HCT116 (cell line): Measurements from ENCODE around the gene PCP2. TPM values are rescaled to one million over a fixed set of nuclear protein-coding genes. Genes with fewer than 3 reads are reported as not detected.

Experiments used
- ATAC-seq: fragments of 200-7000 bp; cut with Tn5 transposase; 2 replicates; pipeline ENCODE4 v1.9.1; 2020; ENCODE audit warnings: mild to moderate bottlenecking, moderate library complexity
- BruUV-seq: library from RNA; stranded (reverse); fragments of 400-500 nt; replicated peaks from 2 replicates; lab custom pipeline; 2021; lab: Mats Ljungman, UMichigan
- CTCF ChIA-PET: fragments of 300-600 bp; sonication (Branson Sonifier 250); formaldehyde crosslinking; loops from one replicate; lab custom pipeline; 2021; ENCODE audit warnings: antibody characterized with exemption; lab: Charles Lee
- POLR2A ChIA-PET: fragments of 300-600, 350-600 bp; sonication (Branson Sonifier 250); formaldehyde crosslinking; loops from one replicate; lab custom pipeline; 2021; ENCODE audit warnings: antibody characterized with exemption; lab: Charles Lee
- RAD21 ChIA-PET, 2 experiments: fragments of 300-600 bp; sonication (Branson Sonifier 250); formaldehyde crosslinking; loops; one replicate each; lab custom pipeline; 2023; ENCODE audit warnings: low total read pairs in 2 of 2; ENCODE audit not compliant: uncharacterized antibody in 2 of 2, unreplicated experiment in 2 of 2, low non-redundant PET in 1 of 2; lab: Charles Lee
- DNase-seq: peaks from one replicate; pipeline ENCODE4 v3.0.0-alpha.2; 2010; ENCODE audit warnings: low read depth, low spot score
- H2AFZ ChIP-seq: fragments of 200-600 bp; shearing (Covaris generic), sonication (generic); 2 replicates; pipeline ENCODE4 v1.6.1; 2017; ENCODE audit warnings: low read depth, mixed run types, mixed read lengths, antibody characterized with exemption, low read length; ENCODE audit not compliant: poor library complexity, severe bottlenecking
- H3K27ac ChIP-seq: 2 replicates; pipeline ENCODE4 v1.5.1; 2012; ENCODE audit warnings: low read depth, low read length
- H3K27me3 ChIP-seq: fragments of 200-600 bp; sonication (generic); 2 replicates; pipeline ENCODE4 v1.6.1; 2016; ENCODE audit warnings: mixed run types, low read length, mixed read lengths; ENCODE audit not compliant: insufficient read depth
- H3K36me3 ChIP-seq, 2 experiments: fragments of 200-500 bp in 1 of 2; fragments of 200-600 bp in 1 of 2; sonication (Bioruptor generic) in 1 of 2; sonication (generic) in 1 of 2; 2 replicates each; pipeline versions ENCODE4 v1.5.1 to v1.6.1; 2014 to 2016; ENCODE audit warnings: low read length in 2 of 2, inconsistent platforms in 1 of 2, mixed read lengths in 1 of 2, mixed run types in 1 of 2; ENCODE audit not compliant: insufficient read depth in 2 of 2, control insufficient read depth in 1 of 2
- H3K4me1 ChIP-seq, 2 experiments: fragments of 200-600 bp in 1 of 2; sonication (generic) in 1 of 2; 2 replicates each; pipeline versions ENCODE4 v1.5.1 to v1.6.1; 2012 to 2017; ENCODE audit warnings: low read length in 2 of 2, inconsistent platforms in 1 of 2, mild to moderate bottlenecking in 1 of 2, mixed read lengths in 1 of 2, mixed run types in 1 of 2, moderate library complexity in 1 of 2; ENCODE audit not compliant: insufficient read depth in 2 of 2, control insufficient read depth in 1 of 2
- H3K4me2 ChIP-seq: fragments of 200-600 bp; sonication (generic); 2 replicates; pipeline ENCODE4 v1.6.1; 2017; ENCODE audit warnings: mixed run types, low read length, mixed read lengths
- H3K4me3 ChIP-seq, 2 experiments: fragments of 200-600 bp in 1 of 2; sonication (generic) in 1 of 2; replicated peaks in 1 of 2; 2 replicates each; pipeline ENCODE4 v1.5.1; 2011 to 2016; ENCODE audit warnings: low read length in 2 of 2, control low read depth in 1 of 2, low read depth in 1 of 2, mild to moderate bottlenecking in 1 of 2, mixed read lengths in 1 of 2, mixed run types in 1 of 2
- H3K79me2 ChIP-seq: fragments of 200-600 bp; sonication (generic); 2 replicates; pipeline ENCODE4 v1.6.1; 2017; ENCODE audit warnings: mild to moderate bottlenecking, mixed run types, low read length, moderate library complexity, mixed read lengths; ENCODE audit not compliant: insufficient read depth
- H3K9ac ChIP-seq: fragments of 200-600 bp; sonication (generic); 2 replicates; pipeline ENCODE4 v1.6.1; 2016; ENCODE audit warnings: low read length, mixed read lengths
- H3K9me2 ChIP-seq: fragments of 200-600 bp; sonication (generic), shearing (Covaris generic); 2 replicates; pipeline ENCODE4 v1.6.1; 2017; ENCODE audit warnings: mixed run types, mild to moderate bottlenecking, moderate library complexity; ENCODE audit not compliant: insufficient read depth
- H3K9me3 ChIP-seq, 2 experiments: fragments of 200-500 bp in 1 of 2; fragments of 200-600 bp in 1 of 2; sonication (Bioruptor generic) in 1 of 2; sonication (generic) in 1 of 2; 2 replicates each; pipeline ENCODE4 v1.6.1; 2014 to 2017; ENCODE audit warnings: low read length in 2 of 2, mixed read lengths in 2 of 2, inconsistent platforms in 1 of 2, low read depth in 1 of 2, mild to moderate bottlenecking in 1 of 2, mixed run types in 1 of 2, moderate library complexity in 1 of 2; ENCODE audit not compliant: control insufficient read depth in 1 of 2, insufficient read depth in 1 of 2
- H4K20me1 ChIP-seq: fragments of 200-600 bp; sonication (generic), shearing (Covaris generic); 2 replicates; pipeline ENCODE4 v1.6.1; 2017; ENCODE audit warnings: mixed run types, mild to moderate bottlenecking, moderate library complexity; ENCODE audit not compliant: insufficient read depth
- CBX3 ChIP-seq: IDR thresholded peaks from 2 replicates; pipeline ENCODE4 v1.6.1; 2012; ENCODE audit warnings: low read depth
- EZH2phosphoT487 ChIP-seq: fragments of 200-600 bp; IDR thresholded peaks from 2 replicates; pipeline ENCODE4 v1.6.1; 2018; ENCODE audit warnings: antibody characterized with exemption, borderline replicate concordance
- FOSL1 ChIP-seq: IDR thresholded peaks from 2 replicates; pipeline ENCODE4 v1.6.1; 2012; ENCODE audit warnings: low read depth
- JUND ChIP-seq: IDR thresholded peaks from 2 replicates; pipeline ENCODE4 v1.6.1; 2012
- SP1 ChIP-seq: IDR thresholded peaks from 2 replicates; pipeline ENCODE4 v1.6.1; 2012; ENCODE audit warnings: low read depth
- ZNF274 ChIP-seq: fragments of 200-500 bp; sonication (Bioruptor generic); IDR thresholded peaks from 2 replicates; pipeline ENCODE4 v1.6.1; 2014; ENCODE audit warnings: mild to moderate bottlenecking, low read depth, low read length, inconsistent platforms
- intact Hi-C: fragments of 100-400 bp; cut with micrococcal nuclease; formaldehyde crosslinking; loops from 2 replicates; pipeline ENCODE4 v1.10.0; 2022
- total RNA-seq: library from RNA; stranded (reverse); gene quantifications from one replicate; pipeline ENCODE4 v1.2.1, GENCODE V29; 2021; ENCODE audit not compliant: unreplicated experiment
- TF ChIP-seq, protein P1 (sequence below): IDR thresholded peaks from 2 replicates; pipeline ENCODE4 v1.6.1; 2012; ENCODE audit warnings: low read depth
- TF ChIP-seq, protein P2 (sequence below): IDR thresholded peaks from 2 replicates; pipeline ENCODE4 v1.6.1; 2012

PCP2 gene
- total RNA-seq, 1 experiment from 2014 or later = 0.32 TPM

DNA sequence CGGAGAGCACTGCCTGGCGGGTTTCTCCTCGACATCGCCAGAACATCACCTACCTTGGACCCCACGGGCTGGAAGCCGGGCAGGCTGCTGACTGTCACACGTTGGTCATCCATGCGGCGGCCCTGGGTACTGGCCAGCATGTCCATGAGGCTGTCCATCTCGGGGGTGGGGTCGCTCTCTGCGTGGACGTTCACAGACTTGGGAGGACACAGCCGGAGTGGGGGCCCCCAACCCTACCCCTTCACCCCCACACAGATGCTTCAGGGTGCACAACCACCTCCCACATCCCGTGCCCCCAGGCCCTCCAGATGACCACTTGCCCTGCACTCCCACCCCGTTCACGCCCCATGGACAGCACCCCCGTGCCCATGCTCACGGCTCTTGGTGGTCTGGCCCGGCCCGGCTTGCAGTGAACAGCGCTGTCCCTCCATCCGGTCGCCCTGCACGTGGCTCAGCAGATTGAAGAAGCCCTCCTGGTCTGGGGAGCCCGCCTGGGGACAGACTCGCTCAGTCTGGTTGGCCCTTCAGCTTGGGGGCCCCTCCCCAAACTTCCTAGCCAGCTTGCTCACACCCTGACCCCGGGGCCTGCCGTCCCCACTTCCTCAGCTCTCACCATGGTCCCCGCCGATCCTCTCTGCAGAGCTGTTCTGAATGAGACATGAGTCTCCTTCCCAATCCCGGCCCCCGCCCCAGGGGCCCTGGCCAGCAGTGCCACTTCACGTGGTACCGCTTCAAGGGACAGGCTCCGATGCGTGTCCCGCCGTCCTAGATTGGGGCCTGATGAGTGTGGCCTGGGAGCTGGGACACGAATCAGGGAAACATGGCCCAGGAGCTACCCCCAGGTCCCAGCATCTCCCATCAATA lies 947 bp downstream of the PCP2 start:
- Histone ChIP-seq H3K4me2 (no peak overlapping the region), H3K9me2 (no peaks in the 10 kb centered on the region), H3K9me3 (no peaks in the 10 kb centered on the region), H2AFZ (no peak overlapping the region), H3K9ac (no peak overlapping the region), H3K4me3 (no peak overlapping the region), H4K20me1 (no peaks in the 10 kb centered on the region), H3K27ac (no peak overlapping the region), H3K79me2 (peaks cover 48% of the 10 kb centered on the region), H3K27me3 (no peaks in the 10 kb centered on the region), H3K4me1 (peaks cover 10 to 26% of the 10 kb centered on the region in 2 experiments), H3K36me3 (no peaks in the 10 kb centered on the region; a peak in 1 of 4 replicates)
- TF ChIP-seq EZH2phosphoT487 (no peak), JUND (no peak), SP1 (no peak), CBX3 (no peak), FOSL1 (no peak), ZNF274 (no peak)
- TF ChIP-seq, protein P1, sequence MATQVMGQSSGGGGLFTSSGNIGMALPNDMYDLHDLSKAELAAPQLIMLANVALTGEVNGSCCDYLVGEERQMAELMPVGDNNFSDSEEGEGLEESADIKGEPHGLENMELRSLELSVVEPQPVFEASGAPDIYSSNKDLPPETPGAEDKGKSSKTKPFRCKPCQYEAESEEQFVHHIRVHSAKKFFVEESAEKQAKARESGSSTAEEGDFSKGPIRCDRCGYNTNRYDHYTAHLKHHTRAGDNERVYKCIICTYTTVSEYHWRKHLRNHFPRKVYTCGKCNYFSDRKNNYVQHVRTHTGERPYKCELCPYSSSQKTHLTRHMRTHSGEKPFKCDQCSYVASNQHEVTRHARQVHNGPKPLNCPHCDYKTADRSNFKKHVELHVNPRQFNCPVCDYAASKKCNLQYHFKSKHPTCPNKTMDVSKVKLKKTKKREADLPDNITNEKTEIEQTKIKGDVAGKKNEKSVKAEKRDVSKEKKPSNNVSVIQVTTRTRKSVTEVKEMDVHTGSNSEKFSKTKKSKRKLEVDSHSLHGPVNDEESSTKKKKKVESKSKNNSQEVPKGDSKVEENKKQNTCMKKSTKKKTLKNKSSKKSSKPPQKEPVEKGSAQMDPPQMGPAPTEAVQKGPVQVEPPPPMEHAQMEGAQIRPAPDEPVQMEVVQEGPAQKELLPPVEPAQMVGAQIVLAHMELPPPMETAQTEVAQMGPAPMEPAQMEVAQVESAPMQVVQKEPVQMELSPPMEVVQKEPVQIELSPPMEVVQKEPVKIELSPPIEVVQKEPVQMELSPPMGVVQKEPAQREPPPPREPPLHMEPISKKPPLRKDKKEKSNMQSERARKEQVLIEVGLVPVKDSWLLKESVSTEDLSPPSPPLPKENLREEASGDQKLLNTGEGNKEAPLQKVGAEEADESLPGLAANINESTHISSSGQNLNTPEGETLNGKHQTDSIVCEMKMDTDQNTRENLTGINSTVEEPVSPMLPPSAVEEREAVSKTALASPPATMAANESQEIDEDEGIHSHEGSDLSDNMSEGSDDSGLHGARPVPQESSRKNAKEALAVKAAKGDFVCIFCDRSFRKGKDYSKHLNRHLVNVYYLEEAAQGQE = no peak
- TF ChIP-seq, protein P2, sequence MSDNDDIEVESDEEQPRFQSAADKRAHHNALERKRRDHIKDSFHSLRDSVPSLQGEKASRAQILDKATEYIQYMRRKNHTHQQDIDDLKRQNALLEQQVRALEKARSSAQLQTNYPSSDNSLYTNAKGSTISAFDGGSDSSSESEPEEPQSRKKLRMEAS = no peak
- no TSS peak for BruUV-seq
- ChIA-PET POLR2A (interaction anchor here (2.2 kb wide), 1 partner anchor 27 kb away, joined by 4 read pairs; no protein-coding TSS in a partner anchor), RAD21 (no interaction called here), CTCF (no interaction called here)
- no peak for DNase-seq
- intact Hi-C loops = no loop called here
- no peak for ATAC-seq
